ENCODE measurements around the gene HTD2.

HTD2 gene

DNA sequence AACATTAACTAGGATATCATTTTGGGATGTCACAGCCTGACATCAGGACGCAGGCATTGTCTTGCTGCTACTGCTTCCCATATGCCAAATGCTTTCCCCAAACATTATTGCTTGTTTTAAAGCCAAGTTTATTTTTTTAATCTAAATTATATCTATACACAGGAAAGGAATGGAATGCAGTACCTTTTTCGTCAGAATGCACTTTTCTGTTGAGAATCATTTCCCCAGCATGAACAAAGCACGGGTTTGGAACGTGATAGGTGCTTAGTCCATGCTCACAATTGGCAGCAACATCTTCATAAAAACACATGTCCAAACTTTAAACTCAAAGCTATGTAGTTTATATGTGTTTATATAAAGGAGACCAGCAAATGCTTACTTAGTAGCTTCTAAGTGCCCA is 52.5 kb downstream of the HTD2 start:
- no peak for DNase-seq (ENCODE audit: low read depth)
- H3K4me3 ChIP-seq (ENCODE audit: low read length) = no peak overlapping the region
- TF ChIP-seq, protein P1, sequence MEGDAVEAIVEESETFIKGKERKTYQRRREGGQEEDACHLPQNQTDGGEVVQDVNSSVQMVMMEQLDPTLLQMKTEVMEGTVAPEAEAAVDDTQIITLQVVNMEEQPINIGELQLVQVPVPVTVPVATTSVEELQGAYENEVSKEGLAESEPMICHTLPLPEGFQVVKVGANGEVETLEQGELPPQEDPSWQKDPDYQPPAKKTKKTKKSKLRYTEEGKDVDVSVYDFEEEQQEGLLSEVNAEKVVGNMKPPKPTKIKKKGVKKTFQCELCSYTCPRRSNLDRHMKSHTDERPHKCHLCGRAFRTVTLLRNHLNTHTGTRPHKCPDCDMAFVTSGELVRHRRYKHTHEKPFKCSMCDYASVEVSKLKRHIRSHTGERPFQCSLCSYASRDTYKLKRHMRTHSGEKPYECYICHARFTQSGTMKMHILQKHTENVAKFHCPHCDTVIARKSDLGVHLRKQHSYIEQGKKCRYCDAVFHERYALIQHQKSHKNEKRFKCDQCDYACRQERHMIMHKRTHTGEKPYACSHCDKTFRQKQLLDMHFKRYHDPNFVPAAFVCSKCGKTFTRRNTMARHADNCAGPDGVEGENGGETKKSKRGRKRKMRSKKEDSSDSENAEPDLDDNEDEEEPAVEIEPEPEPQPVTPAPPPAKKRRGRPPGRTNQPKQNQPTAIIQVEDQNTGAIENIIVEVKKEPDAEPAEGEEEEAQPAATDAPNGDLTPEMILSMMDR (conservative IDR thresholded peaks at IDR 0.05; ENCODE audit: low read depth, low read length) = no peak

DNA sequence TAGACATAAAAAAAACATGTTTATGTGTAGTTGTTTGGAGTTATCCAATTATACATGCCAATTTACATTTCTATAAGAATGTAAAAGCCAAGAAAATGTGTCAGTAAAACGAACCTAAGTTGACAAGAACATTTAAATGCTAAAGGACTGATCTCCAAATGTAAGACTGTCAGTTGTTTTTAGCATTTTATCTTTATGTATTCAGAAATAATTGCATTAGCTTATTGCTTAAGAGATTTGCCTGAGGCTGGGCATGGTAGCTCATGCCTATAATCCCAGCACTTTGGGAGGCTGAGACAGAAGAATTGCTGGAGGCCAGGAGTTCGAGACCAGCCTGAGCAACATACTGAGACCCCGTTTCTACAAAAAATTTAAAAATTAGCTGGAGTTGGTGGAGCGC is 53.3 kb downstream of the HTD2 start:
- TF ChIP-seq, protein P1 (conservative IDR thresholded peaks at IDR 0.05; ENCODE audit: low read depth, low read length) = no peak
- no peak for DNase-seq (ENCODE audit: low read depth)
- H3K4me3 ChIP-seq (ENCODE audit: low read length) = no peak overlapping the region

DNA sequence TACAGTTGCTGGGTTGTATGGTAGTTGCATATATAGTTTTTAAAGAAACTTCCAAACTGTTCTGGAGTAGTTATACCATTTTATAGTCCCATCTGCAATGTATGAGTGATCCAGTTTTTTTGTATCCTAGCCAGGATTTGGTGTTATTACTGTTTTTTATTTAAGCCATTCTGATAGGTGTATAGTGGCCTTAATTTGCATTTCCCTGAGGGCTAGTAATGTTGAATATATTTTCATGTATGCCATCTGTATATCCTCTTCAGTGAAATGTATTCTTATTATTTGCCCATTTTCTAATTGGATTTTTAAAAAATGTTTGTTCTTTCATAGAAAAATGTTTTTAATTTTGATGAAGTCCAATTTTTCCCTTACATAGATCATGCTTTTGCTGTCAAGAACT is 55.5 kb downstream of the HTD2 start:
- TF ChIP-seq, protein P1 (conservative IDR thresholded peaks at IDR 0.05; ENCODE audit: low read depth, low read length) = no peak
- no peak for DNase-seq (ENCODE audit: low read depth)
- H3K4me3 ChIP-seq (ENCODE audit: low read length) = no peak overlapping the region

DNA sequence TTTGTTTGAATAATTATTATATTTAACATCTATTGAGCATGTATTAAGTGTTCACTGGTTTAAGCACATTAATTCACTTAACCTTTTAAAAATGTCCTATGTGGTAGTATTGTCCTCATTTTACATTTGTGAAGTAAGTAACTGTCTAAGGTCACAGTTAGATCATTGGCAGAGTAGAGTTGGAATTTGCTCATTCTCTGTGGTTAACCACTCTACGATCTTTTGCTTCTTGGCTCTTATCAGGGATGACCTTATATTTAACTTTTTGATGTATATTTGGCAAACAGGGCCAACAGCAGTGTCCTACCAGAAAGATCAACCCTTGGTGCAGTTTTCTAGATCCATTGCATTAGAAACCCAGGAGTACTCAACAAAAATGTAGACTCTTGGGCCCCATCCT is 60.4 kb downstream of the HTD2 start:
- TF ChIP-seq, protein P1 (conservative IDR thresholded peaks at IDR 0.05; ENCODE audit: low read depth, low read length) = no peak
- DNase-seq (ENCODE audit: low read depth) = no peak
- H3K4me3 ChIP-seq (ENCODE audit: low read length) = no peak overlapping the region

DNA sequence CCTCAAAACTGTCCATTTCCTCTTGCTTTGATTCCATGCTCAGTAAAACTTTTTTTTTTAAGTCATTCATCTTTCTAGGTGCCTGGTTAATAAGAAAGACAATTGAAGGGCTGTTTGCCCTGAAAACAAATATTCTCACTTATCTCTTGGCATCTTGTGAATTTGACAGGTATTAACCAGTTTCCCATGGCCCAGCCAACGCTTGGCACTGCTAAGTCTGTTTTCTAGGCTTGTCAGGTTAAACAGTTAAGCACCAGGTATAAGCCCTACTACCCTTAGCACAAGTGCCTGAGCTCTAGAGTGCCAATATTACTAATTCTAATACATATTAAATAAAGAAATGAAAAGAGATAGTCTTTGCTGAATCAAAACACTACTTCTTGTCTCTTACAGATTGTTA is 62.7 kb downstream of the HTD2 start:
- H3K4me3 ChIP-seq (ENCODE audit: low read length) = no peak overlapping the region
- TF ChIP-seq, protein P1 (conservative IDR thresholded peaks at IDR 0.05; ENCODE audit: low read depth, low read length) = no peak
- no peak for DNase-seq (ENCODE audit: low read depth)
